ENCODE results near the gene ADD1.

- TF ChIP-seq, protein P1, sequence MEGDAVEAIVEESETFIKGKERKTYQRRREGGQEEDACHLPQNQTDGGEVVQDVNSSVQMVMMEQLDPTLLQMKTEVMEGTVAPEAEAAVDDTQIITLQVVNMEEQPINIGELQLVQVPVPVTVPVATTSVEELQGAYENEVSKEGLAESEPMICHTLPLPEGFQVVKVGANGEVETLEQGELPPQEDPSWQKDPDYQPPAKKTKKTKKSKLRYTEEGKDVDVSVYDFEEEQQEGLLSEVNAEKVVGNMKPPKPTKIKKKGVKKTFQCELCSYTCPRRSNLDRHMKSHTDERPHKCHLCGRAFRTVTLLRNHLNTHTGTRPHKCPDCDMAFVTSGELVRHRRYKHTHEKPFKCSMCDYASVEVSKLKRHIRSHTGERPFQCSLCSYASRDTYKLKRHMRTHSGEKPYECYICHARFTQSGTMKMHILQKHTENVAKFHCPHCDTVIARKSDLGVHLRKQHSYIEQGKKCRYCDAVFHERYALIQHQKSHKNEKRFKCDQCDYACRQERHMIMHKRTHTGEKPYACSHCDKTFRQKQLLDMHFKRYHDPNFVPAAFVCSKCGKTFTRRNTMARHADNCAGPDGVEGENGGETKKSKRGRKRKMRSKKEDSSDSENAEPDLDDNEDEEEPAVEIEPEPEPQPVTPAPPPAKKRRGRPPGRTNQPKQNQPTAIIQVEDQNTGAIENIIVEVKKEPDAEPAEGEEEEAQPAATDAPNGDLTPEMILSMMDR (IDR thresholded peaks at IDR 0.05): no peak
- TF ChIP-seq POLR2A (IDR thresholded peaks at IDR 0.05): no peak
Observed at GRCh38 chr4:2940267-2941137, 96.9 kb downstream of the ADD1 start.
